Activated CD4-positive, alpha-beta memory T cell treated with anti-CD3 and anti-CD28 coated beads, Interleukin-2, amount 10 ng/mL, durations not matched to agents 7 days and 5 days (primary cell): ENCODE results near the gene ULK4. TPM values are rescaled to one million over a fixed set of nuclear protein-coding genes. Genes with fewer than 3 reads are reported as not detected.

Experiments used
- CTCF ChIA-PET: fragments of 350-600 bp; sonication (Branson Sonifier 250); formaldehyde crosslinking; loops from one replicate; lab custom pipeline; 2021; ENCODE audit warnings: antibody characterized with exemption, inconsistent platforms; lab: Charles Lee
- POLR2A ChIA-PET: fragments of 350-600 bp; sonication (Branson Sonifier 250); formaldehyde crosslinking; loops from one replicate; lab custom pipeline; 2021; ENCODE audit warnings: antibody characterized with exemption; lab: Charles Lee
- DNase-seq: peaks from one replicate; pipeline ENCODE4 v3.0.0-alpha.2; 2020
- H3K27ac Mint-ChIP-seq: one replicate; pipeline ENCODE4 v1.8.0; 2021; ENCODE audit warnings: mild to moderate bottlenecking, mixed read lengths
- H3K27me3 Mint-ChIP-seq: one replicate; pipeline ENCODE4 v1.8.0; 2021; ENCODE audit warnings: mixed read lengths
- H3K36me3 Mint-ChIP-seq: one replicate; pipeline ENCODE4 v1.8.0; 2021; ENCODE audit warnings: low read depth, mixed read lengths
- H3K4me1 Mint-ChIP-seq: one replicate; pipeline ENCODE4 v1.8.0; 2021; ENCODE audit warnings: mixed read lengths
- H3K4me3 Mint-ChIP-seq: one replicate; pipeline ENCODE4 v1.8.0; 2021; ENCODE audit warnings: mild to moderate bottlenecking, mixed read lengths
- H3K9me3 Mint-ChIP-seq: one replicate; pipeline ENCODE4 v1.8.0; 2021; ENCODE audit warnings: mixed read lengths
- total RNA-seq, 2 experiments: library from RNA; stranded (reverse); gene quantifications; one replicate each; pipeline ENCODE4 v1.2.3, GENCODE V29; 2021

Gene ULK4
- total RNA-seq, 2 experiments from 2014 or later: 14.1 to 18.2 TPM

- POLR2A ChIA-PET: no interaction called here
- peaks cover 13% of the 10 kb centered on the region for H3K36me3 Mint-ChIP-seq
- H3K27me3 Mint-ChIP-seq: no peaks in the 10 kb centered on the region
- no peak for DNase-seq
- CTCF ChIA-PET: no interaction called here
- no peaks in the 10 kb centered on the region for H3K4me1 Mint-ChIP-seq
- H3K4me3 Mint-ChIP-seq: no peak overlapping the region
- H3K27ac Mint-ChIP-seq: no peak overlapping the region
- H3K9me3 Mint-ChIP-seq: no peaks in the 10 kb centered on the region
These were observed 21.5 kb downstream of the ULK4 start for GRCh38 chr3:41940393-41940792.

- H3K4me1 Mint-ChIP-seq: no peaks in the 10 kb centered on the region
- H3K27me3 Mint-ChIP-seq: no peaks in the 10 kb centered on the region
- H3K36me3 Mint-ChIP-seq: peaks cover 13% of the 10 kb centered on the region
- DNase-seq: no peak
- no peak overlapping the region for H3K27ac Mint-ChIP-seq
- H3K4me3 Mint-ChIP-seq: no peak overlapping the region
- ChIA-PET CTCF (no interaction called here), POLR2A (no interaction called here)
- no peaks in the 10 kb centered on the region for H3K9me3 Mint-ChIP-seq
These were observed 25.5 kb downstream of the ULK4 start for GRCh38 chr3:41936384-41936783.

- POLR2A ChIA-PET: no interaction called here
- DNase-seq: no peak
- H3K27ac Mint-ChIP-seq: no peak overlapping the region
- CTCF ChIA-PET: interaction anchor here (1.3 kb wide), 1 partner anchor 166 kb away, joined by 3 read pairs; no protein-coding TSS in a partner anchor
- H3K4me1 Mint-ChIP-seq: no peaks in the 10 kb centered on the region
- peaks cover 2% of the 10 kb centered on the region for H3K9me3 Mint-ChIP-seq
- H3K36me3 Mint-ChIP-seq: peaks cover 34% of the 10 kb centered on the region
- no peak overlapping the region for H3K4me3 Mint-ChIP-seq
- no peaks in the 10 kb centered on the region for H3K27me3 Mint-ChIP-seq
These were observed 28.7 kb downstream of the ULK4 start for GRCh38 chr3:41933154-41933676.

- DNase-seq: no peak
- H3K4me1 Mint-ChIP-seq: no peaks in the 10 kb centered on the region
- peaks cover 34% of the 10 kb centered on the region for H3K36me3 Mint-ChIP-seq
- ChIA-PET CTCF (no interaction called here), POLR2A (no interaction called here)
- H3K27ac Mint-ChIP-seq: no peak overlapping the region
- peaks cover 2% of the 10 kb centered on the region for H3K9me3 Mint-ChIP-seq
- no peaks in the 10 kb centered on the region for H3K27me3 Mint-ChIP-seq
- no peak overlapping the region for H3K4me3 Mint-ChIP-seq
These were observed 29.4 kb downstream of the ULK4 start for GRCh38 chr3:41932464-41932863.

- H3K27ac Mint-ChIP-seq: no peak overlapping the region
- CTCF ChIA-PET: no interaction called here
- no peak for DNase-seq
These were observed 41.4 kb downstream of the ULK4 start for GRCh38 chr3:41920406-41920965.

GRCh38 chr3:41915353-41915752 lies 46.5 kb downstream of the ULK4 start:
- POLR2A ChIA-PET: no interaction called here

More at GRCh38 chr3:41920406-41920965, 41.4 kb downstream of the ULK4 start:
- no peaks in the 10 kb centered on the region for H3K4me1 Mint-ChIP-seq
- POLR2A ChIA-PET: no interaction called here
- no peaks in the 10 kb centered on the region for H3K36me3 Mint-ChIP-seq
- H3K27me3 Mint-ChIP-seq: no peaks in the 10 kb centered on the region
- no peaks in the 10 kb centered on the region for H3K9me3 Mint-ChIP-seq
- H3K4me3 Mint-ChIP-seq: no peak overlapping the region

GRCh38 chr3:41912280-41912679 lies 49.6 kb downstream of the ULK4 start:
- POLR2A ChIA-PET: no interaction called here
- Mint-ChIP-seq H3K4me3 (no peak overlapping the region), H3K27ac (no peak overlapping the region), H3K4me1 (peaks cover 5% of the 10 kb centered on the region), H3K36me3 (peaks cover 15% of the 10 kb centered on the region), H3K27me3 (no peaks in the 10 kb centered on the region), H3K9me3 (no peaks in the 10 kb centered on the region)
- no peak for DNase-seq
- CTCF ChIA-PET: interaction anchor here (0.6 to 0.7 kb wide), 2 partner anchors 64 to 264 kb away, joined by 3 read pairs; no protein-coding TSS in a partner anchor

More at GRCh38 chr3:41915353-41915752, 46.5 kb downstream of the ULK4 start:
- Mint-ChIP-seq H3K36me3 (peaks cover 12% of the 10 kb centered on the region), H3K27ac (no peak overlapping the region), H3K4me3 (no peak overlapping the region), H3K4me1 (no peaks in the 10 kb centered on the region), H3K9me3 (no peaks in the 10 kb centered on the region), H3K27me3 (no peaks in the 10 kb centered on the region)
- CTCF ChIA-PET: no interaction called here
- DNase-seq: no peak

GRCh38 chr3:41907330-41908073 lies 54.4 kb downstream of the ULK4 start:
- Mint-ChIP-seq H3K4me3 (no peak overlapping the region), H3K36me3 (peaks cover 19% of the 10 kb centered on the region), H3K27ac (no peak overlapping the region), H3K9me3 (no peaks in the 10 kb centered on the region), H3K27me3 (no peaks in the 10 kb centered on the region), H3K4me1 (peaks cover 5% of the 10 kb centered on the region)
- ChIA-PET POLR2A (no interaction called here), CTCF (interaction anchor here (1.3 to 2.4 kb wide), 2 partner anchors 193 to 629 kb away, joined by 5 to 6 read pairs; no protein-coding TSS in a partner anchor)
- no peak for DNase-seq

GRCh38 chr3:41900265-41900664 lies 61.6 kb downstream of the ULK4 start:
- peaks cover 10% of the 10 kb centered on the region for H3K36me3 Mint-ChIP-seq
- H3K27me3 Mint-ChIP-seq: no peaks in the 10 kb centered on the region
- no peaks in the 10 kb centered on the region for H3K9me3 Mint-ChIP-seq
- H3K4me3 Mint-ChIP-seq: no peak overlapping the region
- no peaks in the 10 kb centered on the region for H3K4me1 Mint-ChIP-seq
- H3K27ac Mint-ChIP-seq: no peak overlapping the region
- CTCF ChIA-PET: interaction anchor here (6.2 kb wide), 1 partner anchor 200 kb away, joined by 27 read pairs; no protein-coding TSS in a partner anchor
- POLR2A ChIA-PET: no interaction called here
- no peak for DNase-seq

GRCh38 chr3:41898631-41899030 lies 63.3 kb downstream of the ULK4 start:
- DNase-seq: no peak
- Mint-ChIP-seq H3K9me3 (no peaks in the 10 kb centered on the region), H3K27me3 (no peaks in the 10 kb centered on the region), H3K36me3 (peaks cover 10% of the 10 kb centered on the region), H3K4me3 (no peak overlapping the region), H3K4me1 (no peaks in the 10 kb centered on the region), H3K27ac (no peak overlapping the region)
- ChIA-PET POLR2A (no interaction called here), CTCF (interaction anchor here (1.5 to 6.2 kb wide), 2 partner anchors 202 to 293 kb away, joined by 4 to 27 read pairs; no protein-coding TSS in a partner anchor)

GRCh38 chr3:41893977-41894376 lies 67.9 kb downstream of the ULK4 start:
- Mint-ChIP-seq H3K36me3 (peaks cover 15% of the 10 kb centered on the region), H3K27me3 (no peaks in the 10 kb centered on the region), H3K4me3 (no peak overlapping the region), H3K27ac (no peak overlapping the region), H3K9me3 (peaks cover 9% of the 10 kb centered on the region), H3K4me1 (no peaks in the 10 kb centered on the region)
- no peak for DNase-seq
- ChIA-PET POLR2A (no interaction called here), CTCF (interaction anchor here (1.0 kb wide), 1 partner anchor 205 kb away, joined by 3 read pairs; no protein-coding TSS in a partner anchor)

- Mint-ChIP-seq H3K9me3 (peaks cover 9% of the 10 kb centered on the region), H3K36me3 (peaks cover 9% of the 10 kb centered on the region), H3K4me1 (no peaks in the 10 kb centered on the region), H3K27me3 (no peaks in the 10 kb centered on the region), H3K4me3 (no peak overlapping the region), H3K27ac (no peak overlapping the region)
- ChIA-PET CTCF (interaction anchor here (1.6 kb wide), 1 partner anchor 211 kb away, joined by 5 read pairs; no protein-coding TSS in a partner anchor), POLR2A (no interaction called here)
- DNase-seq: no peak
These were observed 73.4 kb downstream of the ULK4 start for GRCh38 chr3:41888368-41889076.

GRCh38 chr3:41882956-41883355 lies 78.9 kb downstream of the ULK4 start:
- no peaks in the 10 kb centered on the region for H3K9me3 Mint-ChIP-seq

More at GRCh38 chr3:41882956-41883355, 78.9 kb downstream of the ULK4 start:
- DNase-seq: no peak
- no peak overlapping the region for H3K4me3 Mint-ChIP-seq
- H3K36me3 Mint-ChIP-seq: no peaks in the 10 kb centered on the region
- H3K27me3 Mint-ChIP-seq: no peaks in the 10 kb centered on the region
- no peak overlapping the region for H3K27ac Mint-ChIP-seq
- ChIA-PET CTCF (interaction anchor here (0.8 to 1.7 kb wide), 6 partner anchors 9 to 1358 kb away, joined by 3 to 4 read pairs (median 3); partner anchors contain the start of gene ZNF621), POLR2A (no interaction called here)
- no peaks in the 10 kb centered on the region for H3K4me1 Mint-ChIP-seq
